Ovary (tissue), 9 donors: ENCODE data around the gene SV2B. TPM values are rescaled to one million over a fixed set of nuclear protein-coding genes. Genes with fewer than 3 reads are reported as not detected.
A peak's percentile ranks its signal among the peaks of the same experiment; 100 is the strongest.

Experiments
- DNase-seq, 5 donors: peaks; one replicate each; pipeline ENCODE4 v3.0.0-alpha.2; 2019 to 2020
- H3K27ac ChIP-seq, 2 donors: fragments of 200-600 bp; one replicate each; pipeline versions ENCODE4 v1.5.1 to v1.8.0; 2019 to 2022
- H3K27me3 ChIP-seq: fragments of 200-600 bp; one replicate; pipeline ENCODE4 v1.8.0; 2022
- H3K36me3 ChIP-seq: fragments of 200-600 bp; sonication (generic); one replicate; pipeline ENCODE4 v1.5.1; 2019
- H3K4me1 ChIP-seq: one replicate; pipeline ENCODE4 v1.8.1; 2013; ENCODE audit warnings: mild to moderate bottlenecking, moderate library complexity; ENCODE audit not compliant: insufficient read depth
- H3K4me3 ChIP-seq: fragments of 200-600 bp; sonication (generic); one replicate; pipeline ENCODE4 v1.5.1; 2017
- H3K9me3 ChIP-seq, 2 donors: fragments of 200-600 bp in 1 of 2; sonication (generic) in 1 of 2; one replicate each; pipeline versions ENCODE4 v1.5.1 to v1.8.1; 2013 to 2019; ENCODE audit warnings: mild to moderate bottlenecking in 1 of 2, moderate library complexity in 1 of 2
- CTCF ChIP-seq, 3 donors: fragments of 450-650 bp in 2 of 3; fragments of 200-600 bp in 1 of 3; IDR thresholded peaks; one replicate each; pipeline versions ENCODE4 v1.5.1 to v1.8.0; 2016 to 2022; ENCODE audit warnings: antibody characterized with exemption in 3 of 3, mild to moderate bottlenecking in 1 of 3
- EP300 ChIP-seq: sonication (generic); formaldehyde crosslinking; IDR thresholded peaks from one replicate; pipeline ENCODE4 v1.6.1; 2017; ENCODE audit warnings: antibody characterized with exemption
- POLR2A ChIP-seq: fragments of 450-650 bp; IDR thresholded peaks from one replicate; pipeline ENCODE4 v1.6.1; 2017; ENCODE audit warnings: antibody characterized with exemption, mild to moderate bottlenecking, moderate library complexity
- WGBS, 3 donors: extraction: QIAGEN DNeasy Blood & Tissue Kit in 1 of 3; methylation state at CpG; one replicate each; pipeline versions ENCODE4 v1.1.5 to v1.1.7; 2013 to 2017; 5-methylcytosine and 5-hydroxymethylcytosine counted together
- intact Hi-C, 4 donors: fragments of 100-400 bp; cut with DNase I; formaldehyde crosslinking; loops; one replicate each; pipeline versions ENCODE4 v1.11.0 to v1.15.1; 2022 to 2023
- polyA plus RNA-seq, 2 donors: library from polyadenylated mRNA; stranded (reverse); fragments of 200-250 nt in 1 of 2; fragments of 350-450 nt in 1 of 2; fragmentation: Illumina TruSeq in 1 of 2; extraction: RNeasy Lipid Tissue Mini Kit (QIAGEN cat#74804) in 1 of 2; gene quantifications; one replicate each; pipeline ENCODE4 v1.2.3, GENCODE V29; 2013 to 2014
- total RNA-seq, 7 donors: library from RNA; depleted of rRNA in 2 of 7; stranded (reverse); fragments of >200 nt in 2 of 7; fragmentation: NEBNext Ultra II Directional in 3 of 7; extraction: Animal tissue kit (Norgen Biotek cat#: 25700) in 3 of 7; gene quantifications; one replicate each; pipeline versions ENCODE4 v1.1.0 to v1.2.4, GENCODE V29; 2016 to 2023
- donor health status: DM: no; HTN: no; CAD: no; lungs with moderate emphysema.
- donor health status: DM: no; HTN: no; CAD: no.
- donor health status: Bipolar disorder and iron deficiency.
- donor health status: DM: yes; HTN: yes; CAD: no.
- donor health status: DM: no; HTN: no; CAD: no.
- donor health status: DM: yes; HTN: yes; CAD: no.

SV2B gene
- total and polyA plus RNA-seq, 9 donors: 0.10 to 1.3 (median 0.22) TPM; not detected in 1

- TF ChIP-seq CTCF (IDR thresholded peaks at IDR 0.05) (no peak), EP300 (no peak), POLR2A (no peak)
- H3K27me3 ChIP-seq: no peaks in the 10 kb centered on the region
- H3K27ac ChIP-seq: no peak overlapping the region
- DNase-seq: no peak
- intact Hi-C loops: no loop called here
- no peaks in the 10 kb centered on the region for H3K36me3 ChIP-seq
- no peak overlapping the region for H3K4me3 ChIP-seq
- WGBS, 3 donors: 63 to 71% (median 70%) methylated on average over 11 of the region's 11 CpGs
- no peaks in the 10 kb centered on the region for H3K9me3 ChIP-seq
- no peaks in the 10 kb centered on the region for H3K4me1 ChIP-seq
Observed at GRCh38 chr15:91264651-91265351, 164.7 kb downstream of the SV2B start.

GRCh38 chr15:91265416-91265940 is 165.4 kb downstream of the SV2B start:
- WGBS, 3 donors: 42 to 49% (median 43%) methylated on average over 4 of the region's 4 CpGs
- Histone ChIP-seq H3K4me1 (no peaks in the 10 kb centered on the region), H3K36me3 (no peaks in the 10 kb centered on the region), H3K4me3 (no peak overlapping the region), H3K9me3 (no peaks in the 10 kb centered on the region), H3K27me3 (no peaks in the 10 kb centered on the region), H3K27ac (no peak overlapping the region)
- no peak for TF ChIP-seq EP300
- DNase-seq: no peak
- intact Hi-C loops: no loop called here

- no peaks in the 10 kb centered on the region for H3K9me3 ChIP-seq
- no peak for DNase-seq
- no peaks in the 10 kb centered on the region for H3K27me3 ChIP-seq
- H3K4me3 ChIP-seq: no peak overlapping the region
- intact Hi-C loops: no loop called here
- no peak for TF ChIP-seq CTCF (IDR thresholded peaks at IDR 0.05)
- no peak for TF ChIP-seq POLR2A
- no peak for TF ChIP-seq EP300
- 74 to 81% (median 76%) methylated on average over 11 of the region's 11 CpGs for WGBS, 3 donors
- no peaks in the 10 kb centered on the region for H3K36me3 ChIP-seq
- no peak overlapping the region for H3K27ac ChIP-seq
- no peaks in the 10 kb centered on the region for H3K4me1 ChIP-seq
Observed at GRCh38 chr15:91268510-91268909, 168.5 kb downstream of the SV2B start.

GRCh38 chr15:91270747-91271146 is 170.7 kb downstream of the SV2B start:
- Histone ChIP-seq H3K9me3 (no peaks in the 10 kb centered on the region), H3K4me3 (no peak overlapping the region), H3K27me3 (no peaks in the 10 kb centered on the region), H3K36me3 (no peaks in the 10 kb centered on the region), H3K4me1 (no peaks in the 10 kb centered on the region), H3K27ac (no peak overlapping the region)
- DNase-seq: no peak
- TF ChIP-seq CTCF (IDR thresholded peaks at IDR 0.05) (no peak), EP300 (no peak), POLR2A (no peak)
- intact Hi-C loops: loop anchor here in 3 of 4 donors (5.0 to 10.0 kb wide), 3 partner anchors 208 to 316 kb away; partner anchors contain the start of gene RCCD1 (in 1 of the 3)
- WGBS, 3 donors: 80 to 85% (median 81%) methylated on average over 15 of the region's 15 CpGs

GRCh38 chr15:91271565-91272153 is 171.6 kb downstream of the SV2B start:
- Histone ChIP-seq H3K9me3 (no peaks in the 10 kb centered on the region), H3K27ac (no peak overlapping the region), H3K36me3 (no peaks in the 10 kb centered on the region), H3K4me1 (no peaks in the 10 kb centered on the region), H3K4me3 (no peak overlapping the region), H3K27me3 (no peaks in the 10 kb centered on the region)
- intact Hi-C loops: loop anchor here in 3 of 4 donors (5.0 to 10.0 kb wide), 3 partner anchors 209 to 317 kb away; partner anchors contain the start of gene RCCD1 (in 1 of the 3)
- WGBS, 3 donors: 3 to 8% (median 4%) methylated on average over 8 of the region's 8 CpGs
- DNase-seq: peak; percentile 15 to 57 (median 47)
- peak; percentile 9 to 49 (median 36) for TF ChIP-seq CTCF (IDR thresholded peaks at IDR 0.05)
- TF ChIP-seq POLR2A: no peak
- no peak for TF ChIP-seq EP300
